ENCODE measurements around the gene DIDO1. TPM values are rescaled to one million over a fixed set of nuclear protein-coding genes. Genes with fewer than 3 reads are reported as not detected.

Gene DIDO1
- total and polyA plus RNA-seq, 2 donors (not counting 1 experiment from before 2014, with no cell fraction given): 25.9 to 33.2 TPM

- Histone ChIP-seq H3K4me3 (replicated peaks in 1 of 4; ENCODE audit: control extremely low read depth in 1 of 4, insufficient read depth in 1 of 4, low read depth in 3 of 4, low read length in 4 of 4) (no peak overlapping the region), H3K36me3 (ENCODE audit: control insufficient read depth, insufficient read depth, low read length) (peaks cover 14% of the 10 kb centered on the region), H3K27ac (ENCODE audit: insufficient read depth, low read length) (no peak overlapping the region), H2AFZ (ENCODE audit: low read length) (no peak overlapping the region), H3K4me2 (ENCODE audit: extremely low read depth, insufficient read depth, low read length) (no peak overlapping the region), H4K20me1 (ENCODE audit: control insufficient read depth, extremely low read depth, insufficient read depth, low read length) (no peaks in the 10 kb centered on the region), H3K79me2 (ENCODE audit: control insufficient read depth, insufficient read depth, low read length) (no peaks in the 10 kb centered on the region), H3K9ac (ENCODE audit: insufficient read depth, low read length) (no peak overlapping the region), H3K9me3 (ENCODE audit: control insufficient read depth, insufficient read depth, low read depth, low read length) (no peaks in the 10 kb centered on the region), H3K4me1 (ENCODE audit: control insufficient read depth, extremely low read depth, insufficient read depth, low read length) (peaks cover 7% of the 10 kb centered on the region), H3K27me3 (ENCODE audit: control insufficient read depth, insufficient read depth, low read length) (no peaks in the 10 kb centered on the region)
- no peak for DNase-seq (ENCODE audit: low read depth in 2 of 2)
- TF ChIP-seq EZH2 (IDR thresholded peaks at IDR 0.05; ENCODE audit: low read length, missing control alignments): no peak
- TF ChIP-seq CTCF (conservative IDR thresholded peaks at IDR 0.05 in 1 of 2, IDR thresholded peaks at IDR 0.05 in 1 of 2; ENCODE audit: low read depth in 1 of 2, low read length in 2 of 2): no peak
Observed at GRCh38 chr20:62949153-62949821, 23.0 kb upstream of the DIDO1 start.

GRCh38 chr20:62947532-62948300 is 21.4 kb upstream of the DIDO1 start:
- Histone ChIP-seq H3K27ac (ENCODE audit: insufficient read depth, low read length) (no peak overlapping the region), H3K9me3 (ENCODE audit: control insufficient read depth, insufficient read depth, low read depth, low read length) (no peaks in the 10 kb centered on the region), H3K27me3 (ENCODE audit: control insufficient read depth, insufficient read depth, low read length) (no peaks in the 10 kb centered on the region), H3K4me1 (ENCODE audit: control insufficient read depth, extremely low read depth, insufficient read depth, low read length) (no peaks in the 10 kb centered on the region), H3K4me3 (replicated peaks in 1 of 4; ENCODE audit: control extremely low read depth in 1 of 4, insufficient read depth in 1 of 4, low read depth in 3 of 4, low read length in 4 of 4) (no peak overlapping the region), H3K79me2 (ENCODE audit: control insufficient read depth, insufficient read depth, low read length) (peaks cover 5% of the 10 kb centered on the region), H2AFZ (ENCODE audit: low read length) (no peak overlapping the region), H4K20me1 (ENCODE audit: control insufficient read depth, extremely low read depth, insufficient read depth, low read length) (no peaks in the 10 kb centered on the region), H3K9ac (ENCODE audit: insufficient read depth, low read length) (no peak overlapping the region), H3K4me2 (ENCODE audit: extremely low read depth, insufficient read depth, low read length) (no peak overlapping the region), H3K36me3 (ENCODE audit: control insufficient read depth, insufficient read depth, low read length) (peaks cover 17% of the 10 kb centered on the region)
- no peak for DNase-seq (ENCODE audit: low read depth in 2 of 2)
- TF ChIP-seq EZH2 (IDR thresholded peaks at IDR 0.05; ENCODE audit: low read length, missing control alignments) (no peak), CTCF (conservative IDR thresholded peaks at IDR 0.05 in 1 of 2, IDR thresholded peaks at IDR 0.05 in 1 of 2; ENCODE audit: low read depth in 1 of 2, low read length in 2 of 2) (no peak)

GRCh38 chr20:62946918-62947317 is 20.6 kb upstream of the DIDO1 start:
- DNase-seq (ENCODE audit: low read depth in 2 of 2): no peak
- Histone ChIP-seq H3K4me1 (ENCODE audit: control insufficient read depth, extremely low read depth, insufficient read depth, low read length) (no peaks in the 10 kb centered on the region), H3K9ac (ENCODE audit: insufficient read depth, low read length) (no peak overlapping the region), H3K27ac (ENCODE audit: insufficient read depth, low read length) (no peak overlapping the region), H2AFZ (ENCODE audit: low read length) (no peak overlapping the region), H3K79me2 (ENCODE audit: control insufficient read depth, insufficient read depth, low read length) (peaks cover 12% of the 10 kb centered on the region), H3K4me2 (ENCODE audit: extremely low read depth, insufficient read depth, low read length) (no peak overlapping the region), H3K27me3 (ENCODE audit: control insufficient read depth, insufficient read depth, low read length) (no peaks in the 10 kb centered on the region), H3K36me3 (ENCODE audit: control insufficient read depth, insufficient read depth, low read length) (peaks cover 17% of the 10 kb centered on the region), H3K9me3 (ENCODE audit: control insufficient read depth, insufficient read depth, low read depth, low read length) (no peaks in the 10 kb centered on the region), H3K4me3 (replicated peaks in 1 of 4; ENCODE audit: control extremely low read depth in 1 of 4, insufficient read depth in 1 of 4, low read depth in 3 of 4, low read length in 4 of 4) (no peak overlapping the region), H4K20me1 (ENCODE audit: control insufficient read depth, extremely low read depth, insufficient read depth, low read length) (no peaks in the 10 kb centered on the region)
- TF ChIP-seq EZH2 (IDR thresholded peaks at IDR 0.05; ENCODE audit: low read length, missing control alignments): no peak
- TF ChIP-seq CTCF (conservative IDR thresholded peaks at IDR 0.05 in 1 of 2, IDR thresholded peaks at IDR 0.05 in 1 of 2; ENCODE audit: low read depth in 1 of 2, low read length in 2 of 2): no peak
